GM18907 (cell line): ENCODE data around the gene BTN3A1.
"Not testable (repeated sequence)": the region's sequence is repeated elsewhere in the genome, so short reads cannot be mapped to it uniquely, and the experiment has no call there.

Source experiments
- ATAC-seq: cut with Tn5 transposase; IDR thresholded peaks from one replicate; pipeline ENCODE4 v1.9.1; 2021; ENCODE audit warnings: mild to moderate bottlenecking, moderate library complexity; ENCODE audit not compliant: unreplicated experiment

Gene BTN3A1

DNA sequence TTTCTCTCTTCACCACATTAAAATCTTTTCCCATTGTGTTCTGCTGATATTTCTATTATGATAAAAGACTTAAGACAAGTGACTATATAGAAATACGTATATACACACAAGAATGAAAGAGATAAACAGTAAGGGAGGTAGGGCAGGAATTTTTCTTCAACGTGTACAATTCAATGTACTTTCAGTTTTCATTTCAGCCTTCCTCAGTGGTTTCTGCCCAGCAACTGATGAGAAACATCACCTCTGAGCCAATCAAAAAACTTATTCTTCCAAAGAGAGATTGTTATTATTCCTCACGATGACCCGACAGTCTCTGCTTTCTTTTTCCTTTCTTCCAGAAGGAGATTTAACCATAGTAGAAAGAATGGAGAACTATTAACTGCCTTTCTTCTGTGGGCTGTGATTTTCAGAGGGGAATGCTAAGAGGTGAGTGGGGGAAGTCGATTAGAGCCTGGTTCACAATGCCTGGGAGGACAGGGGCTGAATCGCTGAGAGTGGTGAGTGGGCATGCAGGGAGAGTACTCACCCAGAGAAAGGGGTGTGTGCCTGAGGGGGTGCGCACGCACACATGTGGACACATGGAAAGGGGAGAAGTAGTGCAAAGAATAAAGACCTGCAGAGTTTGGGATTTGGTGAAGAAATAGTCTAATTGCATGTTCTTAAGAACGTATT is at the start of gene BTN3A1:
Gene BTN3A1, plus strand, starts transcription at position 289 of the 672 bp plus-strand sequence. CDS start 3,289 bp downstream, outside the sequence.
- peak; percentile 88 for ATAC-seq

DNA sequence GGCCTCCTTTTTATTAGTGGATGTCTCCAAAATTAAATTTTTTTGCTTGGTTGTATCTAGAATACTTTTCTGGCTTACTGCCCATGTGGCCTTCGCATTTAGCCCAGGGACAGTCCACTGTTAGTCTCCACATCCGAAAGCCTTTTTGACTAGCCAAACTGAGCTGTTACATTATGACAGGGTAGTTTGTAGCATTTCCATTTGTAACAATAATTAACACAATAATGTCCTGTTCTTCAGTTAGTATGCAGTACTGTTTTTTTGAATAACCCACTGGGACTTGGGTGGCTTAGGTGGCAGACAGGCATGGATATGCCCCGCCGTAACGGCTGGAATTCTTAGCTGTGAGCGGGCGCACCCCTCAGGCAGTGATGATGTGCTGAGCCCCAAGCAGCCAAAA is 49.8 kb upstream of the BTN3A1 start:
- no peak for ATAC-seq

DNA sequence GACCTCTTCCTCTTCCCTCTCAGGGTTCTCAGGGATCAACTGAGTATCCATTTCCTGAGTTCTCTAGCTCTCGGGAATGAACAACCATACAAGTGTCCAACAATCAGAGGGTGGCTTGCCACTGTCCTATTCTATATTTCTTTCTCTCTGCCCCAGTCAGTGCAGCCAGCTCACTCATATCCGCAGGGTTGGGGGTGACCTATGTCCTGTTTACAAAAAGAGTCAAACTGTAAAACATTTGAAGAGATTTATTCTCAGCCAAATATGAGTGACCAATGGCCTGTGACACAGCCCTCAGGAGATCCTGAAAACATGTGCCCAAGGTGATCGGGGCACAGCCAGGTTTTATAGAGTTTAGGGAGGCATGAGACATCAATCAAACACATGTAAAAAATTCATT is 47.9 kb upstream of the BTN3A1 start:
- no peak for ATAC-seq

DNA sequence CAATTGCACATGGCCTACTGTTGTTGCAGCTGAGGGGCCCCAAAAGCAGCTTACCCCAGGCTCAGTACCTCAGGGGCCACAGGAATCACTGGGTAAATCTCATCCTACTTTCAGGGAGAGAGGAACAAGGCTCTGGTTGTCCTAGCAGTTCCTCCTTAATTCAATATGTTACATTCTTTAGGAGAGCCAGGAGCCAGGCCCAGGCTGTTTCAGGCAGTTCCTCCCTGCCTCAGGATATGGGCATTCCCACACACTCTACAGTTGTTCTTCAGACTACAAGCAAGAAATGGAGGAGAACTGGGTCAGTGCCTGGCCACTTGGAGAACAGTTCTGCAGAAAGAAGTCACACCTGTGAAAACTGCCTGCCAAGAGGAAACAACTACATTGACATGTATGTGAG is 46.7 kb upstream of the BTN3A1 start:
- no peak for ATAC-seq

DNA sequence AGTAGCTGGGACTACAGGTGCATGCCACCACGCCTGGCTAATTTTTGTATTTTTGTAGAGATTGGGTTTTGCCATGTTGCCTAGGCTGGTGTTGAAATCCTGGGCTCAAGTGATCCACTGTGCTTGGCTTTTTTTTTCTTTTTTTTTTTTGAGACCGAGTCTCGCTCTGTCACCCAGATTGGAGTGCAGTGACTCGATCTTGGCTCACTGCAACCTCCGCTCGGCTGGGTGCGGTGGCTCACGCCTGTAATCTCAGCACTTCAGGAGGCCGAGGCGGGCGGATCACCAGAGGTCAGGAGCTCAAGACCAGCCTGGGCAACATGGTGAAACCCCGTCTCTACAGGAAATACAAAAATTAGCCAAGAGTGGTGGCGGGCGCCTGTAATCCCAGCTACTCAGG is 44.5 kb upstream of the BTN3A1 start:
- not testable (repeated sequence) for ATAC-seq

DNA sequence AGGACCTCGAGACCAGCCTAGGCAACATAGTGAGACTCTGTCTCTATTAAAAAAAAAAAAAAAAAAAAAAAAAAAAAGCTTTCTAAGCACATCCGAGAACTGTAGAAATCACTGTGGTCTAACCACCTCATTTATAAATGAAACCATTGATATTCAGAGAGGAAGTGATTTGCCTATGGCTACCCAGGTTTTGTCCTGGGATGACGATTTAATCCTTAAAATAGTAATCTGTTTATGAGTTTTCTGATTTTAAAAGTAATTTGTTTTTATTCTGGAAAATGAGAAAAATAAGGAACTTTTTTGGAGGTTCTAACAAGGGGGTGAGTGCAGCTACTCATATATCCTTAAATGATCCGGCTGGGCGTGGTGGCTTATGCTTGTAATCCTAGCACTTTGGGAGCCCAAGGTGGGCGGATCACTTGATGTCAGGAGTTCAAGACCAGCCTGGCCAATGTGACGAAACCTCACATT is 43.5 kb upstream of the BTN3A1 start:
- ATAC-seq = peak; percentile 37

DNA sequence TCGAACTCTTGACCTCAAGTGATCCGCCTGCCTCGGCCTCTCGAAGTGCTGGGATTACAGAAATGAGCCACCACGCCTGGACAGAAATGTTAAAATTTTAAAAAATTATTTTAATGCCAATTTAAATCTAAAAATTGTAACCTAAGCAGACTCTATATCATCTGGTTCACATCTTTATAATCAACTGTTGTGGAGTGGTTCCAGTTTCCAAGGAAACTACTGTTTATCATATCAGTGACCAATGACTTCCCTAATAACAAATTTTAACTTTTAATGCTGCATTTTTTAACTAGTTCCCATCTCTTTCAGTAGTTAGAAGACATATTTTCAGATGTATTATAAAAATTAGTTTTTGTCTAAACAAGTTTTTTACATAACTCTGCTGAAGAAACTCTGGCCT is 42.3 kb upstream of the BTN3A1 start:
- ATAC-seq = no peak

DNA sequence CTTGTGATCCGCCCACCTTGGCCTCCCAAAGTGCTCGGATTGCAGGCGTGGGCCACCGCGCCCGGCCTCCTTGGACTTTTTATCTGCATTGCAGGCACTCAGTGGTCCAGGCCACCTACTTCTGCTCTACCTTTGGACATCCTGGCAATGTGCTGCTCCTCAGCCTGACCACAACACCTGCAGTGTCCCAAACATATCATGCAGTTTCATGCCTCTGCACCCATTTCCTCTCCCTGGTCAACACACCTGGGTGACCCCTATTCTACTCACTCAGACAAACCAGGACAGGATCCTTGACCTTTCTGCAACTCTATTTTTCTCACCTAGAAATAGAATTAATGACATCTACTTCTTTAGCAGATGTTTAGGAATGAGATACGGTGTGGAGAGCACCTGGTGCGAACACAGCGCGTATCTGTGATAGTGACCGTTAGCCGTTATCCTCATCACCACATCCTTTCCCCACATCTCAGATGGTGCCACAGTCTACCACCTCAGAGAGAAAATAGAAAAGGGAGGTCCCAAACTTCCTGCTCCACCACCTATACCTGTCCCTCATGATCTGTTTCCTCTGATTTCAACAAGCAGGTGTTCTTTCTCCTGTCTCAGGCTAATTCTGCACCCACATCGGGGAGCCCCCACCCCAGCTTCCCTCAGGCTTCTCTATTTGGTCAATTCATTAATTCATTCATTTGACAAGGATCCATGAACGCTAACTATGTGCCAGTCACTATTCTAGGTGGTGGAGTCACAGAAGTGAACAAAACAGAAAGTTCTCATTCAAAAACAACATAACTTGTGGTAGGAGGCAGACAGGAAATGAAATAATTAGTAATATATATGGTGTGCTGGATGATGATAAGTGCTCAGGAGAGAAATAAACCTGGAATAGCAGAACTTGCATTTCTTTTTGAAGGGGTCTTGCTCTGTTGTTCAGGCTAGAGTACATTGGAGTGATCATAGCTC is 41.3 kb upstream of the BTN3A1 start:
- ATAC-seq = peak; percentile 45

DNA sequence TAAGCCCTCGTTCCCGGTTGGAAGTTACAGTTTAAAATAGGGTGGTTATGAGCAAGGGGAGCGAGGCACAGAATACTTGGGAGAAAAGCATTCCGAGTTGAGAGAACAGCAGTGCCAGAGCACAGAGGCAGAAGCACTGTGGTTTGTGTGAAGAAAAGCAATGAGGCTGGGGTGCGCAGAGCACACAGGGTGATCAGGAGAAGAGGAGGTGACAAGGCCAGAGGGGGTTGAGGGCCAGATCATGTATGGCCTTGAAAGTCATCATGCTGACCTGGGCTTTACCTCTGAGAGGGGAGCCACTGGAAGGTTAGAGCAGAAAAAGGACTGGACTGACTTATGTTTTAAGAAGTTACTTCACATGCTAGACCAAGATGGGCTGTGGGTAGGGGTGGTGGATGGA is 40.5 kb upstream of the BTN3A1 start:
- ATAC-seq = no peak

DNA sequence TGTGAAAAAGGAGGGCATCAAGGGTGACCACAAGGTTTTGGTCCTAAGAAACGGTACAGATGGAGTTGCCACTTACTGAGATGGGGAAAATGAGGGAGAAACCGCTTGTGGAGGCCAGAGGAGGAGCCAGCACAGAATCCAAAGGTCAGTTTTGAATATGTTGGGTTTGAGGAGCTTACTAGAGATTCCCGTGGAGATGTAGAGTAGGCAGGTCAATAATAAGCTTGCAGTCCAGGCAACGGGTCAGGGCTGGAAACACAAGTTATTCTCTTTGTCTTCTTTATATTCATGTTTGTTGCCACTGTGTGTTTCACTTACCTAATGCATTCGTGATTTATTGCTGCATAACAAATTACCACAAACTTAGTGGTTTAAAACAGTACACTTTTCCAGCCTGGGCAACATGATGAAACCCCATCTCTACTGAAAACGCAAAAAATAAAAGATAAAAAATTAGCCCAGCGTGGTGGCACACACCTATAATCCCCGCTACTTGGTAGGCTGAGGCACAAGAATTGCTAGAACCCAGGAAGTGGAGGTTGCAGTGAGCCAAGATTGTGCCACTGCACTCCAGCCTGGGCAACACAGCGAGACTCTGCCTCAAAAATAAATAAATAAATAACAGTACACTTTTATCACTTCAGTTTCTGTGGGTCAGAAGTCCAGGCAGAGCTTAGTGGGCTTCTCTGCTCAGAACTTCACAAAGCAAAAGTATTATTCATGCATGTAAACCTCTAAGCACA is 39.8 kb upstream of the BTN3A1 start:
- ATAC-seq = no peak

DNA sequence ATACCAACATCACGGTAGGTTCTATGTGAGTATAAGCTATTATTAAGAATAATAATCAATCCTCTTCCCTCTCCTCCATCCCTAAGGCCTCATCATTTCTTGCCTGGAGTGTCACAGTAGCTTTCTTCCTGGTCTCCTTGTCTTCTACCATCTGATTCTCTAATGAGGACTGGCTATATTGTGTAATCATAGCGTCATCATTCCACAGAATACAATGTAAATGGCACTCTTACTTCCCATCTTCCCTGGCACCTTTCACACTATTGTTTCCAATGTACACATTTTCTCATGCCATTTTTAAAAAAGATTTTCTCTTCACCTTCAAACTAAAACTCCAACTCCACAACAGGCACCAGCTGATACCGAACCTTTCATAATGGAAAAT is 39.2 kb upstream of the BTN3A1 start:
- no peak for ATAC-seq

DNA sequence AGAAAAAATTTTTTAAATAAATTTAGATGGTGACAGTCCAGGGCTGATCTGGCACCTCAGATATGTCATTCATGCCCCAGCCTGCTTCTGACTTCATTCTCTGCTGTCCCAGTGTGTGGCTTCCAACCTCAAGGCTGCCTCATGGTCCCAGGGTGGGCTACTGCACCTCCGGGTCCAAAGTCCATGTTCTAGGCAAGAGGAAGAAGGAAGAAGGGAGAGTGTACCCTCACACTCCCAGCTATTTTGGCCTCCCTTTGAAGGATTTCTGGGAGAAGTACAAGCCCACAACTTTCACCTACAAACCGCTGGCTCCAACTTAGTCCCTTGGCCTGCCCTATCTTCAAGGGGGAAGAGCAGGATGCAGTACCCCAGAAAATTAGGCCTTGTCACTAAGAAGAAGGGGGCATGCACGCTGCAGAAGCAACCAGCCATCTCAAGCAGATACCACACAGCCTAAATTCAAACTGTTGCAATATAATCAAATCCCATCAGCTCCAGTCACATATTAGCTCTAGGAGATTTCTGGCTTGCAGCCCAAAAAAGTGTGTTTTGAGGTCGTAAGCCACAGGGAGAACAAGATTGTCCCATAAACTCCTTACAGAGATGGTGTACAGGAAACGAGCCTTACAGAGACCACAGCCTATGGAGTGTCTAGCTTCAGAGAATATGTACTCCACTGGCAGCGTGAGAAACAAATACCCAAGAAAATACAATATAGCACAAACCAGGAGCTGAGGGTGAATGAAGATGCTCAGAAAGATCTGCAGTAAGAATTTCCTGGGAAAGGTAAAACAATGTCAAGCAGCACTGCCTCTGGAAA is 38.0 kb upstream of the BTN3A1 start:
- ATAC-seq = no peak

DNA sequence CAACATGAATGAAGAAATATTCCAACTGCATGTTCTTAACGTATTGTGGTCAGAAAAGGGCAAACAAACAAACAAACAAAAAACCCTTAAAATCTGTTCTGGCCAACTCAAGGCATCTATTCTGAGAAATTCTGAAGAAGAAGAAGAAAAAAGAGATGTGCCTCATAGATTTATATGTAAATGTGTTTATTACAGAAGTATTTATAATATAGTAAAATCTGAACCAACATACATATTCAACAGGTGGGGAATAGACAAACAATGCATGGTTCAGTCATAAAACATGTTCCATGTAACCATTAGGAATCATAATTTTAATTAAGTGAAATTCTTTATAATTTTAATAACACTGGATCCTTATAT is 36.5 kb upstream of the BTN3A1 start:
- no peak for ATAC-seq

DNA sequence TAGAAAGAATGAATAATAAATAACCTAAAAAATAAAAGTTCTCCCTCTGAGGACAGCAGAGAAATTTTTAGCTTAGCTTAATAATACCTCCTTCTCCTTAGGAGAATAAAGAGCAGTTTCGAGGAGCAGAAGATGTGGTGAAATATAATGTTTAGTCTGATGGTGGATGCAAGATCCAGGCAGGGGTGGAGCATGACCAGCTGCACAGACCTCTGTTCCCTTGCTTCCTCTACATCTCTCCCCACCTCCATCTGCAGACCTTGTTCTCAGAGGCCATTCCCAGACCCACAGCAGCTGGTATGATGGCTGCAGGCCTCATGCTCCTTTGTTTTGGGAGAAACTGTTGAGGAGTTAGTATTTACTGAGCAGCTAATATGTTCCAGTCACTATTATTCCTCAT is 35.6 kb upstream of the BTN3A1 start:
- no peak for ATAC-seq

DNA sequence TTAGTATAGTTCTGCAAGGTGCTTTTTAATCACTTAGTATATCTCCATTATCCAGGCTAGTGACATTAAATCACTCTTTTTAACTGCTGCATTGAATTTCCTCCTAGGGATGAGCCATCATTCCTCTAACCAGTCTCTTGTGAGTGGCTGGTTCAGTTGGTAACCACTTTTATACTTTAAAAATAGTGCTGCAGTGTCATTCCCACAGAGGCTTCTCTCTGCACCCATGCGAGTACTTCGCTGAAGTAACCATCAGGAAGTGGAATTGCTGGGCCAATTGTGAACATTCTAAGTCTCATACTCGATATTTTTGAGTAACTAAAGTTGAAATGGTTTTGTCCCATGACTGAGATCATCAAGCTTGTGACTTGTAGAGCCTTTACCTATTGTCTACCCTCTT is 35.0 kb upstream of the BTN3A1 start:
- ATAC-seq = no peak

DNA sequence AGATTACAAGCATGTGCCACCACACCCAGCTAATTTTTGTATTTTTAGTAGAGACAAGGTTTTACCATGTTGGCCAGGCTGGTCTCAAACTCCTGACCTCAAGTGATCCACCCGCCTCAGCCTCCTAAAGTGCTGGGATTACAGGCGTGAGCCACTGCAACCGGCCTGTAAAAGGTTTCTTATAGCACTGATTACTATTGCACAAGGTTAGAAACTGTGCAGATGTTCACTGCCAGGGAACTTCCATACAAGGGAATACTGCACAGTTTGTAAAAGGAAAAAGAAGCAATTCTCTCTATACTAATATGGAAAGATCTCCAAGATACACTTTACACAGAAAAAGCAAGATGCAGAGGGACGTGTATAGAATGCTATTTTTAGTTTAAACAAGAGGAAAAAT is 30.3 kb upstream of the BTN3A1 start:
- ATAC-seq = not testable (repeated sequence)

DNA sequence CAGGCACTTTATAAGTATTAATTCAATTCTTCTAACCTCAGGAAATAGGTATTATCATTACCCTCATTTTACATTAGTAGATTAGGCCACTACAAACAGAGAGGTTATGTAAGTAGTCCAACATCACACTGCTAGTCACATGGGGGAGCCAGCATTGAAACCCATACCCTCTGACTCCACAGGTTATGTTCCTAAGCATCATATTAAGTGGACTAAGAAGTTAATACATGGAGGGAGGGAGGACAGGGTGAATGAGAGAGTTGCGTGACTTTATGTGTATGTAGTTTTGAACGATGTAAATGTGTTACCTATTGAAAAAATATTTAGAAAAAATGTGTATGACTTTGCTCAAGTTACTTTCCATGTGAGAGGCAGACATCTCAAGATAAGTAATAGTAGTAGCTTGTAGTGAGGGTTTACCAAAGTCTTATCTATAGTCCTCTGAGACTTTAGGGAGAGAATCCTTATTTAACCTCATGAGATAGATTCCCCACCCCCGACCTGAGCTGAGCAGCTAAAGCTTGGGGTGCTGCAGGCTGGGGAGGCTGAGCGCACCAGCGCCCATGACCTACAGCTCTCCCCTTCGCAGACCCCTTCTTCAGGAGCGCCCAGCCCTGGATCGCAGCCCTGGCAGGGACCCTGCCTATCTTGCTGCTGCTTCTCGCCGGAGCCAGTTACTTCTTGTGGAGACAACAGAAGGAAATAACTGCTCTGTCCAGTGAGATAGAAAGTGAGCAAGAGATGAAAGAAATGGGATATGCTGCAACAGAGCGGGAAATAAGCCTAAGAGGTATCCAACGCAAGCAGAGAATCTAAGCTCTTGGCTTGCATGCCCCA is 29.5 kb upstream of the BTN3A1 start:
- no peak for ATAC-seq

DNA sequence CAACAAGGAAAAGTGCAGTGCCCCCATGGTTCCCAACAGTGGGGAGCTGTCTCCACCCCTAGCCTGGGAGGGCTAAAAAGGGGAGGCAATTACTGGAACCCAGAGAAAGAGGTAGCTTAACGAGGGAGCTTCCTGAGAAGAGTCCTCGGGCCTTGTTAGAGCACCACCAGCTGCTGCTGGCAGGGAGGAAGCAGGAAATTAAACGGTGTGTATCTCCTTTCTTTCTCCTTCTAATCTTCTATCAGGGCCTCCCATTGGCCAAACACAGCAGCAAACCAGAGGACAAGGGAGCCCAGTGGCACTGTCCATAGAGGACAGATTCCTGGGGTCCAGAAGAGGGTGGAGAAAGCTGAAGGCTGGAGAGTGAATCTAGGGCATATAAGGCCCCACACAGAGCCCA is 26.8 kb upstream of the BTN3A1 start:
- ATAC-seq = no peak

DNA sequence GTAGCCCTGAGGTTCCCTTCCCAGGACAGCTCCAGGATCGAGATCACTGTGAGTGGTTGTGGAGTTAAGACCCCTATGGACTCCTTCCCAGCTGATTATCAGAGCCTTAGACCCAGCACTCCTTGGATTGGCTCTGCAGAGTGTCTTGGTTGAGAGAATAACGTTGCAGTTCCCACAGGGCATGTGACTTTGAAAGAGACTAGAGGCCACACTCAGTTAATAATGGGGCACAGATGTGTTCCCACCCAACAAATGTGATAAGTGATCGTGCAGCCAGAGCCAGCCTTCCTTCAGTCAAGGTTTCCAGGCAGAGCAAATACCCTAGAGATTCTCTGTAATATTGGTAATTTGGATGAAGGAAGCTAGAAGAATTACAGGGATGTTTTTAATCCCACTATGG is 24.4 kb upstream of the BTN3A1 start:
- ATAC-seq = no peak

DNA sequence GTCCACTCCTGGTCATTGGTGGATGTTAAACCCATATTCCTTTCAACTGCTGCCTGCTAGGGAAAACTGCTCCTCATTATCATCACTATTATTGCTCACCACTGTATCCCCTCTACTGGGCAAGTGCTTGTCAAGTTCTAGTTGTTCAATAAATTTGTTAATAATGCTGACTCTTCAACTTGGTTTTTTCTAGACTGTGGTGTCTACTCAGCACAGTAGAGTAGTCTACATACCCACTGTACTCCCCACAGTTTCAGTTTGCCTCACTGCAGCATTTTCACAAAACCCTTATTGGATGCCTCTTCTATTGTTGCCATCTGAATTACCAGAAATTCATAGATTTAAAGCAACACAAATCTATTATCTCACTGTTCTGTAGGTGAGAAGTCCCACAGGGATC is 23.9 kb upstream of the BTN3A1 start:
- ATAC-seq = not testable (repeated sequence)
